Right lobe of liver (tissue), 4 donors: ENCODE data around the gene TRIM42.

Experiments
- CTCF ChIP-seq, 4 donors: fragments of 200-600 bp in 3 of 4; fragments of 450-650 bp in 1 of 4; IDR thresholded peaks; one replicate each; pipeline versions ENCODE4 v1.5.1 to v1.8.0; 2016 to 2022; ENCODE audit warnings: antibody characterized with exemption in 4 of 4, mild to moderate bottlenecking in 2 of 4
- POLR2A ChIP-seq: fragments of 450-650 bp; IDR thresholded peaks from one replicate; pipeline ENCODE4 v1.6.1; 2017; ENCODE audit warnings: antibody characterized with exemption, mild to moderate bottlenecking
- donor health status: DM: no; HTN: no; CAD: no.
- donor health status: DM: no; HTN: no; CAD: no.
- donor health status: DM: no; HTN: yes; CAD: no.

GRCh38 chr3:140715035-140715434, 37.2 kb downstream of the TRIM42 start:
- no peak for TF ChIP-seq CTCF (IDR thresholded peaks at IDR 0.05)
- TF ChIP-seq POLR2A, result no peak
